Body of pancreas (tissue), 4 donors: Measurements from ENCODE around the gene LRCH2. TPM values are rescaled to one million over a fixed set of nuclear protein-coding genes. Genes with fewer than 3 reads are reported as not detected.

Experiments
- ATAC-seq: fragments of 150-250 bp; one replicate; pipeline ENCODE4 v1.9.1; 2016
- DNase-seq, 4 donors: peaks; one replicate each; pipeline ENCODE4 v3.0.0-alpha.2; 2019
- H3K27ac ChIP-seq, 4 donors: fragments of 200-600 bp; sonication (generic); 1 replicate in 3 of 4; 2 replicates in 1 of 4; pipeline versions ENCODE4 v1.5.1 to v1.6.1; 2016 to 2019; ENCODE audit warnings: mild to moderate bottlenecking in 1 of 4, mixed read lengths in 1 of 4, moderate library complexity in 1 of 4
- H3K27me3 ChIP-seq, 2 donors: fragments of 200-600 bp; sonication (generic); one replicate each; pipeline ENCODE4 v1.6.0; 2016; ENCODE audit warnings: mild to moderate bottlenecking in 1 of 2
- H3K36me3 ChIP-seq, 2 donors: fragments of 200-600 bp; sonication (generic); replicated peaks in 1 of 2; 2 replicates each; pipeline ENCODE4 v1.5.1; 2016; ENCODE audit warnings: low read depth in 2 of 2; ENCODE audit not compliant: insufficient read depth in 1 of 2
- H3K4me1 ChIP-seq: fragments of 200-600 bp; sonication (generic); one replicate; pipeline ENCODE4 v1.6.0; 2016
- H3K4me3 ChIP-seq, 2 donors: fragments of 200-600 bp; sonication (generic); 1 replicate in 1 of 2; 2 replicates in 1 of 2; pipeline ENCODE4 v1.5.1; 2016 to 2019
- H3K9me3 ChIP-seq, 3 donors: fragments of 200-600 bp; sonication (generic); 1 replicate in 2 of 3; 2 replicates in 1 of 3; pipeline ENCODE4 v1.5.1; 2016
- POLR2A ChIP-seq, 3 donors: fragments of 450-650 bp; IDR thresholded peaks; one replicate each; pipeline ENCODE4 v1.6.1; 2016; ENCODE audit warnings: antibody characterized with exemption in 3 of 3, mild to moderate bottlenecking in 2 of 3
- WGBS, 2 donors: methylation state at CpG; one replicate each; pipeline ENCODE4 v1.1.5; 2017; 5-methylcytosine and 5-hydroxymethylcytosine counted together
- intact Hi-C: fragments of 100-400 bp; cut with DNase I; formaldehyde crosslinking; loops from one replicate; pipeline ENCODE4 v1.15.1; 2023
- total RNA-seq, 2 donors: library from RNA; depleted of rRNA; stranded (reverse); fragments of >200 nt; gene quantifications; one replicate each; pipeline ENCODE4 v1.1.0, GENCODE V29; 2016
- TF ChIP-seq, protein P1 (sequence below), 7 experiments: fragments of 450-650 bp in 4 of 7; fragments of 200-600 bp in 3 of 7; sonication (generic) in 3 of 7; IDR thresholded peaks; one replicate each; pipeline ENCODE4 v1.5.1; 2016 to 2019; ENCODE audit warnings: antibody characterized with exemption in 7 of 7

Gene LRCH2
- total RNA-seq, 2 donors from 2014 or later, result 0.33 to 1.3 TPM

DNA sequence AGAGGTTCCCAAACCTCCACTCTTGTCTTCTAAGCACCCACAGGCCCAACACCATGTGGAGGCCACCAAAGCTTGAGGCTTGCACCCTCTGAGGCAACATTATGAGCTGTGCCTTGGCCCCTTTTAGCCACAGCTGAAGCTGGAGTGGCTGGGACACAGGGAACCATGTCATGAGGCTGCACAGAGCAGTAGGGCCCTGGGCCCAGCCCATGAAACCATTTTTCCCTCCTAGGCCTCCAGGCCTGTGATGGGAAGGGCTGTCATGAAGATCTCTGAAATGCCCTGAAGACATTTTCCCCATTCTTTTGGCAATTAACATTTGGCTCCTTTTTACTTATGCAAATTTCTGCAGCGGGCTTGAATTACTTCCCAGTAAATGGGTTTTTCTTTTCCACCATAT, 29.9 kb downstream of the LRCH2 start:
- H3K4me1 ChIP-seq, result no peaks in the 10 kb centered on the region
- H3K27me3 ChIP-seq, result no peaks in the 10 kb centered on the region
- no peak for ATAC-seq
- TF ChIP-seq POLR2A (IDR thresholded peaks at IDR 0.05), result no peak
- TF ChIP-seq, protein P1, sequence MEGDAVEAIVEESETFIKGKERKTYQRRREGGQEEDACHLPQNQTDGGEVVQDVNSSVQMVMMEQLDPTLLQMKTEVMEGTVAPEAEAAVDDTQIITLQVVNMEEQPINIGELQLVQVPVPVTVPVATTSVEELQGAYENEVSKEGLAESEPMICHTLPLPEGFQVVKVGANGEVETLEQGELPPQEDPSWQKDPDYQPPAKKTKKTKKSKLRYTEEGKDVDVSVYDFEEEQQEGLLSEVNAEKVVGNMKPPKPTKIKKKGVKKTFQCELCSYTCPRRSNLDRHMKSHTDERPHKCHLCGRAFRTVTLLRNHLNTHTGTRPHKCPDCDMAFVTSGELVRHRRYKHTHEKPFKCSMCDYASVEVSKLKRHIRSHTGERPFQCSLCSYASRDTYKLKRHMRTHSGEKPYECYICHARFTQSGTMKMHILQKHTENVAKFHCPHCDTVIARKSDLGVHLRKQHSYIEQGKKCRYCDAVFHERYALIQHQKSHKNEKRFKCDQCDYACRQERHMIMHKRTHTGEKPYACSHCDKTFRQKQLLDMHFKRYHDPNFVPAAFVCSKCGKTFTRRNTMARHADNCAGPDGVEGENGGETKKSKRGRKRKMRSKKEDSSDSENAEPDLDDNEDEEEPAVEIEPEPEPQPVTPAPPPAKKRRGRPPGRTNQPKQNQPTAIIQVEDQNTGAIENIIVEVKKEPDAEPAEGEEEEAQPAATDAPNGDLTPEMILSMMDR (IDR thresholded peaks at IDR 0.05), result no peak
- no peak overlapping the region for H3K27ac ChIP-seq
- WGBS, 2 donors, result 75 to 83% methylated on average over 1 of the region's 1 CpG
- intact Hi-C loops, result no loop called here
- no peak overlapping the region for H3K4me3 ChIP-seq
- no peaks in the 10 kb centered on the region for H3K36me3 ChIP-seq
- H3K9me3 ChIP-seq, result no peaks in the 10 kb centered on the region
- DNase-seq, result no peak

DNA sequence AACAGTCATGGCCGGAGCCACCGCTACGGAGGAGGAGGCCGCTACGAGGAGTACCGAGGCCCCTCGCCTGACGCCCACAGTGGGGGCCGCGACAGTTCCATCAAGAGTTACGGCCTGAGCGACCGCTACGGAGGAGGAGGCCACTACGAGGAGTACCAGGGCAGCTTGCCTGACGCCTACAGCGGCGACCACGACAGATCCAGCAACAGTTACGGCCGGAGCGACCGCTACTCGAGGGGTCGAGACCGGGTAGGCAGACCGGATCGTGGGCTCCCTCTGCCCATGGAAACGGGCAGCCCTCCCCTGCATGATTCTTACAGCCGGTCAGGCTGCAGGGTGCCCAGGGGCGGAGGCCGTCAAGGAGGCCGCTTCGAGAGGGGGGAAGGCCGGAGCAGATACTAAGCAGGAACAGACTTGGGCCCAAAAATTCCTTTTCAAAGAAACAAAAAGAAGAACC, 41.6 kb downstream of the LRCH2 start:
- no peak overlapping the region for H3K4me3 ChIP-seq
- TF ChIP-seq, protein P1 (IDR thresholded peaks at IDR 0.05), result no peak
- no peak for TF ChIP-seq POLR2A (IDR thresholded peaks at IDR 0.05)
- H3K36me3 ChIP-seq, result no peaks in the 10 kb centered on the region
- ATAC-seq (no peak), DNase-seq (no peak)
- intact Hi-C loops, result no loop called here
- 94 to 98% methylated on average over 9 to 14 of the region's 35 CpGs for WGBS, 2 donors
- no peaks in the 10 kb centered on the region for H3K9me3 ChIP-seq
- H3K27ac ChIP-seq, result no peak overlapping the region
- no peaks in the 10 kb centered on the region for H3K4me1 ChIP-seq
- H3K27me3 ChIP-seq, result no peaks in the 10 kb centered on the region

DNA sequence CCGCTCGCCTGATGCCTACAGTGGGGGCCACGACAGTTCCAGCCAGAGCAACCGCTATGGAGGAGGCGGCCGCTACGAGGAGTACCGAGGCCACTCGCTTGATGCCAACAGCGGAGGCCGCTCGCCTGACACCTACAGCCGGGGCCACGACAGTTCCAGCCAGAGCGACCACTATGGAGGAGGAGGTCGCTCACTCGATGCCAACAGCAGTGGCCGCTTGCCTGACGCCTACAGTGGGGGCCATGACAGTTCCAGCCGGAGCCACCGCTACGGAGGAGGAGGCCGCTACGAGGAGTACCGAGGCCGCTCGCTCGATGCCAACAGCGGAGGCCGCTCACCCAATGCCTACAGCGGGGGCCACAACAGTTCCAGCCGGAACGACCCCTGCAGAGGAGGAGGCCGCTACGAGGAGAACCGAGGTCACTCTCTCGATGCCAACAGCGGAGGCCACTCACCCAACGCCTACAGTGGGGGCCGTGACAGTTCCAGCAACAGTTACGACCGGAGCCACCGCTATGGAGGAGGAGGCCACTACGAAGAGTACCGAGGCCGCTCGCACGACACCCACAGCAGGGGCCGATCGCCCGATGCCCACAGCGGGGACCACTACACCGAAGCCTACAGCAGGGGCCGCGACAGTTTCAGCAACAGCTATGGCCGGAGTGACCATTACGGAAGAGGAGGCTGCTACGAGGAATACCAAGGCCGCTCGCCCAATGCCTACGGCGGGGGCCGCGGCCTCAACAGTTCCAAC, 42.2 kb downstream of the LRCH2 start:
- DNase-seq (no peak), ATAC-seq (no peak)
- 87 to 93% methylated on average over 3 to 7 of the region's 64 CpGs for WGBS, 2 donors
- H3K4me1 ChIP-seq, result no peaks in the 10 kb centered on the region
- intact Hi-C loops, result no loop called here
- no peaks in the 10 kb centered on the region for H3K9me3 ChIP-seq
- H3K4me3 ChIP-seq, result no peak overlapping the region
- H3K27me3 ChIP-seq, result no peaks in the 10 kb centered on the region
- no peak overlapping the region for H3K27ac ChIP-seq
- no peaks in the 10 kb centered on the region for H3K36me3 ChIP-seq
- TF ChIP-seq, protein P1 (IDR thresholded peaks at IDR 0.05), result no peak
- TF ChIP-seq POLR2A (IDR thresholded peaks at IDR 0.05), result no peak

DNA sequence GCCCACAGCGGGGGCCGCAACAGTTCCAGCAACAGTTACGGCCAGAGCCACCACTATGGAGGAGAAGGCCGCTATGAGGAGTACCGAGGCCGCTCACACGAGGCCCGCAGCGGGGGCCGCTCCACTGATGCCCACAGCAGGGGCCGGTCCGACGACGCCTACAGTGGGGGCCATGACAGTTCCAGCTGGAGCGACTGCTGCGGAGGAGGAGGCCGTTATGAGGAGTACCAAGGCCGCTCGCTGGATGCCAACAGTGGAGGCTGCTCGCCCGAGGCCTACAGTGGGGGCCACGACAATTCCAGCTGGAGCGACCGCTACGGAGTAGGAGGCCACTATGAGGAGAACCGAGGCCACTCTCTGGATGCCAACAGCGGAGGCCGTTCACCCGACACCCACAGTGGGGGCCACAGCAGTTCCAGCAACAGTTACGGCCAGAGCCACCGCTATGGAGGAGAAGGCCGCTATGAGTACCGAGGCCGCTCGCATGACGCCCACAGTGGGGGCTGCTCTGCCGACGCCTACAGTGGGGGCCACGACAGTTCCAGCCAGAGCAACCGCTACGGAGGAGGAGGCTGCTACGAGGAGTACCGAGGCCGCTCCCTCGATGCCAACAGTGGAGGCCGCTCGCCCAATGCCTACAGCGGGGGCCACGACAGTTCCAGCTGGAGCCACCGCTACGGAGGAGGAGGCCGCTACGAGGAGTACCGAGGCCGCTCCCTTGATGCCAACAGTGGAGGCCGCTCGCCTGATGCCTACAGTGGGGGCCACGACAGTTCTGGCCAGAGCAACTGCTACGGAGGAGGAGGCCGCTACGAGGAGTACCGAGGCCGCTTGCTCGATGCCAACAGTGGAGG, 43.0 kb downstream of the LRCH2 start:
- Histone ChIP-seq H3K36me3 (no peaks in the 10 kb centered on the region), H3K27me3 (no peaks in the 10 kb centered on the region), H3K4me3 (no peak overlapping the region), H3K27ac (no peak overlapping the region), H3K4me1 (no peaks in the 10 kb centered on the region), H3K9me3 (no peaks in the 10 kb centered on the region)
- no peak for ATAC-seq
- TF ChIP-seq POLR2A (IDR thresholded peaks at IDR 0.05), result no peak
- TF ChIP-seq, protein P1 (IDR thresholded peaks at IDR 0.05), result no peak
- 81 to 96% methylated on average over 9 to 30 of the region's 64 CpGs for WGBS, 2 donors
- DNase-seq, result no peak
- intact Hi-C loops, result no loop called here
